Upper lobe of right lung (tissue), 1 donor: ENCODE measurements around the gene TACC2. TPM values are rescaled to one million over a fixed set of nuclear protein-coding genes. Genes with fewer than 3 reads are reported as not detected.

Experiments
- ATAC-seq: fragments of 200-7000 bp; cut with Tn5 transposase; one replicate; pipeline ENCODE4 v1.9.1; 2020; ENCODE audit warnings: mild to moderate bottlenecking, moderate library complexity
- DNase-seq: peaks from one replicate; pipeline ENCODE4 v3.0.0-alpha.2; 2020
- H3K27ac ChIP-seq: fragments of 200-600 bp; one replicate; pipeline ENCODE4 v1.8.0; 2022
- H3K27me3 ChIP-seq: fragments of 200-600 bp; one replicate; pipeline ENCODE4 v1.8.0; 2022; ENCODE audit warnings: mild to moderate bottlenecking
- H3K36me3 ChIP-seq: fragments of 200-600 bp; one replicate; pipeline ENCODE4 v1.8.0; 2022
- H3K4me1 ChIP-seq: fragments of 200-600 bp; one replicate; pipeline ENCODE4 v1.8.0; 2022
- H3K4me3 ChIP-seq: fragments of 200-600 bp; one replicate; pipeline ENCODE4 v1.8.0; 2022; ENCODE audit warnings: mild to moderate bottlenecking
- H3K9me3 ChIP-seq: fragments of 200-600 bp; one replicate; pipeline ENCODE4 v1.8.0; 2022
- CTCF ChIP-seq: fragments of 200-600 bp; IDR thresholded peaks from one replicate; pipeline ENCODE4 v1.8.0; 2022; ENCODE audit warnings: antibody characterized with exemption
- intact Hi-C: fragments of 100-400 bp; cut with DNase I; formaldehyde crosslinking; loops from one replicate; pipeline ENCODE4 v1.11.0; 2022
- total RNA-seq: library from RNA; stranded (reverse); fragmentation: NEBNext Ultra II Directional; extraction: Animal tissue kit (Norgen Biotek cat#: 25700); gene quantifications from one replicate; pipeline ENCODE4 v1.2.1, GENCODE V29; 2021
- donor health status: DM: no; HTN: yes; CAD: no; lungs with severe emphysema.

TACC2 gene
- total RNA-seq, 1 donor from 2014 or later, result 236 TPM

GRCh38 chr10:122124342-122124741 is 135.4 kb downstream of the TACC2 start:
- no peaks in the 10 kb centered on the region for H3K27me3 ChIP-seq
- peaks cover 20% of the 10 kb centered on the region for H3K4me1 ChIP-seq
- no peaks in the 10 kb centered on the region for H3K36me3 ChIP-seq
- intact Hi-C loops, result no loop called here
- ATAC-seq, result no peak
- H3K27ac ChIP-seq, result no peak overlapping the region
- no peaks in the 10 kb centered on the region for H3K9me3 ChIP-seq
- DNase-seq, result peak; percentile 67
- no peak for TF ChIP-seq CTCF
- H3K4me3 ChIP-seq, result no peak overlapping the region

- intact Hi-C loops, result no loop called here
- H3K4me3 ChIP-seq, result no peak overlapping the region
- TF ChIP-seq CTCF, result no peak
- no peaks in the 10 kb centered on the region for H3K36me3 ChIP-seq
- no peaks in the 10 kb centered on the region for H3K27me3 ChIP-seq
- peak overlapping the region; percentile 6 for H3K27ac ChIP-seq
- ATAC-seq, result no peak
- peaks cover 20% of the 10 kb centered on the region for H3K4me1 ChIP-seq
- H3K9me3 ChIP-seq, result no peaks in the 10 kb centered on the region
- no peak for DNase-seq
Measured at GRCh38 chr10:122124808-122125207, 135.8 kb downstream of the TACC2 start.

- Histone ChIP-seq H3K9me3 (no peaks in the 10 kb centered on the region), H3K4me3 (peak overlapping the region; percentile 50), H3K36me3 (no peaks in the 10 kb centered on the region), H3K27me3 (no peaks in the 10 kb centered on the region), H3K27ac (peak overlapping the region; percentile 85), H3K4me1 (peaks cover 13% of the 10 kb centered on the region)
- DNase-seq (no peak), ATAC-seq (peak; percentile 80)
- no peak for TF ChIP-seq CTCF
- intact Hi-C loops, result no loop called here
Measured at GRCh38 chr10:122126763-122127659, 138.0 kb downstream of the TACC2 start.

DNA sequence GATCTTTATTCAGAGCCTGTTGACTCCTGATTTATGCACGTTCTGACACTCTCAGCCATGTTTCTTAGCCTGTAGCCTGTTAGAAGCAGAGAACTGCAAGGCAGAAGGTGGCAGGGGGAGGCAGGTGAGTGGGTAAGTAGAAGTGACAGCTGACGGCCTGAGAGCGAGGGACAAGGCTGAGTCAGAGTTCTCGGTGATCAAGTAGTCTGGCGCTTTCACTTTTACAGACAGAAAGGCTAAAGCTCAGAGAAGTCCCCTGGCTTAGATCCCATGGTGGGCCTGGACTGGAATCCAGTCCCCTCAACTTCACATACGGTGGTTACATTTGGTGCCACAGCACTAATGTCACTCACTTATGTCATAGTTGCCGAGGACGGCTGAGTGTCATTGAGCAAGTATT is 139.0 kb downstream of the TACC2 start:
- Histone ChIP-seq H3K36me3 (no peaks in the 10 kb centered on the region), H3K27me3 (no peaks in the 10 kb centered on the region), H3K4me3 (peak overlapping the region; percentile 50), H3K9me3 (no peaks in the 10 kb centered on the region), H3K4me1 (peaks cover 13% of the 10 kb centered on the region), H3K27ac (peak overlapping the region; percentile 85)
- peak; percentile 57 for ATAC-seq
- DNase-seq, result no peak
- TF ChIP-seq CTCF, result no peak
- intact Hi-C loops, result no loop called here

GRCh38 chr10:122128357-122128756 is 139.4 kb downstream of the TACC2 start:
- H3K9me3 ChIP-seq, result no peaks in the 10 kb centered on the region
- intact Hi-C loops, result no loop called here
- H3K36me3 ChIP-seq, result peaks cover 1% of the 10 kb centered on the region
- H3K27ac ChIP-seq, result peak overlapping the region; percentile 85
- peak overlapping the region; percentile 50 for H3K4me3 ChIP-seq
- no peak for ATAC-seq
- H3K4me1 ChIP-seq, result peaks cover 13% of the 10 kb centered on the region
- TF ChIP-seq CTCF, result peak; percentile 28
- DNase-seq, result no peak
- H3K27me3 ChIP-seq, result no peaks in the 10 kb centered on the region
